GM21529 (cell line): Measurements from ENCODE around the gene MYO3B.
"Not testable (repeated sequence)": the region's sequence is repeated elsewhere in the genome, so short reads cannot be mapped to it uniquely, and the experiment has no call there.

Source experiments
- ATAC-seq: cut with Tn5 transposase; IDR thresholded peaks from one replicate; pipeline ENCODE4 v1.9.1; 2021; ENCODE audit not compliant: unreplicated experiment

MYO3B gene

DNA sequence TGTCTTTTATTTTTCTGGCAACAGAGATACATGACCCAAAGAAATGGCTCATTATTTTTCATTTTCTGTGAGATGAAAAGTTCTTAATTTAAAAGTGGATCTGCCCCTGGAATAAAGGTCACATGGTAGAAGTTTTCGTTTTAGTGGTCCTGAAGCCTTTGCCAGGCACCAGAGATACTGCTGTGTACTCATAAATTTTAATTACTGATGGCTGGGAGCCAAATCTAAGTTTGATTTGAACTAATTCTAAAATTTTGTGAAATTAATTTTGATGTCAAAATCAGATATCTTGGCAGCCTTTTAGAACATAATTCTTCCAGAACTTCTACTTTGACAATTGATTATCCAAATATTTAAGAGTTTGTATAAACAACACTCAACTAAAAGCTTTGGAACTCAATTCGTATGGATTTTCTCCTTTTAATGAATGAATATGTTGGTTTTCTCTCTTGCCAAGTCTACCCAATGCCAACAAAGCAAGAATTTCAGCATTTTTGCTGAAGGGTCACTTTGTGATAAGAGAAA, 408.7 kb downstream of the MYO3B start:
- no peak for ATAC-seq

DNA sequence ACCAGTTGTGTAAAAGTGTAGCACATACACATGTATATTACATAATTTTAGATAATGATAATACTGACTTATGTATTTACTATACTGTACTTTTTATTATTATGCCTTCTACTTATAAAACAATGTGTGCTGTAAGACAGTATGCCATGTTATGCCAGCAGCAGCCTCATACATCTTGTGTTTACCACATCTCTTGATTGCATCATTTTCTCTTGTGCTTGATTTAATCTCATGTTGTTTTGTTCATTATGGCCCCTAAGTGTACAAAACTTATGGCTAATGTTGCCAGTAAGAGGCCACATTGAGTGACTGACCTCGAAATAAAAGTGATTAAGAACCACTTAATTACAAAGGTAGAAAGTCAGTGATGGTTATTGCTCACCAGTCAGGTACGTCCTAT, 409.2 kb downstream of the MYO3B start:
- no peak for ATAC-seq

DNA sequence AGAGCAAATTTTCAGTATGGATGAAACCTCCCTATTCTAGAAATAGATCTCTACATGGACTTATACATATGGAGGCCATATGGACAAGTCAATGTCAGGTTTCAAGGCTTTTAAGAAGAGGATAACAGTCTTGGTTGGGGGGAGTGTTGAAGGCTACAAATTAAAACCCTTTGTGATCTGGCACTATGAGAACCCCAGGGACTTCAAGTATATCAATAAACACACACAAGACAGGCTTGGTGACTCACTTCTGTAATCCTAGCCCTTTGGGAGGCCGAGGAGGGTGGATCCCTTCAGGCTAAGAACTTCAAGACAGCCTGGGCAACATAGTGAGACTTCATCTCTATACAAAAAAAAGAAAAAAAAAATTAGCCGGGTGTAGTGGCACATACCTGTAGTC, 410.0 kb downstream of the MYO3B start:
- no peak for ATAC-seq

DNA sequence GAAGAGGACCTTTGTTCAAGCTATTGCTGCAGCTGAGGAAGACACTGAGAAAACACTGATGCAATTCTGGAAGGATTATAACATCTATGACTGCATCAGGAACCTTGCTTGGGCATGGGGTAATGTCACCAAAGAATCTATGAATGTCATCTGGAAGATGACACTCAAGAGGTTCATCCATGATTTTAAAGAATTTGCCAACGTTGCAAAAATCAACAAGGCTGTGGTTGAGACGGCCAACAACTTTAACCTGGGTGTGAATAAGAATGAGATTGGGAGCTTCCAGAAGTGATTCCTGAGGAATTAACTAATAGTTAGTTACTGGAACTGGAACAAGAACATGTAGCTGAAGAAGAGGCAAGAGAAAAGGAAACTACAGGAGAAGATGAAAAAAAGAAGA, 410.8 kb downstream of the MYO3B start:
- no peak for ATAC-seq

DNA sequence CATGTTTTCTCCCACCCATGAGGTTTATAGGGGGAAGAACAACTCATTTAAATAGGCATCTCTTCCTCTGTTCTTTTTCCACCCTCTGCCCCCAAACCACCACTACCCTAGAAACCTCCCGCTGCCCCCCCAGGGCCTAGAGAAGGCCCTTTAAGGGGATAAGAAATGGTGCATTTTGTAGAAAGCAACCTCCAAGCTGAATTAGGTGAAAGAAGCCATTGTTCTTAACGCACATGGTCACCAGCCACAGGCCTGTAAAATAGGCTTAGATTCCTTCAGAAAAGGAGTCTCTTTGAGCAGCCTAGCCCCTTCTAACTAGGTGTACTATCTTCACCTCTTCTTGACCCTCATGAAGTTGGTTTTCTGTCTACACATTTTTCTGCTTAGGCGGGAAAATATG, 418.6 kb downstream of the MYO3B start:
- ATAC-seq: no peak

DNA sequence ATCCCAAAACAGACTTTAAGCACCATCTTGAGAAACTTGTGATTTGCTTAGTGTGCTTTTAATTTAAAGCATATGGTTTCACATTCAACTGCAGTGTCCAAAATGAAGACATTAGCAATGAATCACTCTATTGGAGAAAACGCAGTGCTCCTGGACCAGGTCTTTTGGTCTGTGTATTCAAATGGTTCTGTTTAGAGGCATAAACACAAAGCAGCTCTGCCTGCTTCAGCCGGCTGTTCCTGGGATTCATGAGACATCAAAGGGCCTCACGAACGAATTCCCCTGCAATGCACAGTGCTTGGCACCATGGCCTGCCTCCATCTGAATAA, 420.1 kb downstream of the MYO3B start:
- ATAC-seq: no peak

DNA sequence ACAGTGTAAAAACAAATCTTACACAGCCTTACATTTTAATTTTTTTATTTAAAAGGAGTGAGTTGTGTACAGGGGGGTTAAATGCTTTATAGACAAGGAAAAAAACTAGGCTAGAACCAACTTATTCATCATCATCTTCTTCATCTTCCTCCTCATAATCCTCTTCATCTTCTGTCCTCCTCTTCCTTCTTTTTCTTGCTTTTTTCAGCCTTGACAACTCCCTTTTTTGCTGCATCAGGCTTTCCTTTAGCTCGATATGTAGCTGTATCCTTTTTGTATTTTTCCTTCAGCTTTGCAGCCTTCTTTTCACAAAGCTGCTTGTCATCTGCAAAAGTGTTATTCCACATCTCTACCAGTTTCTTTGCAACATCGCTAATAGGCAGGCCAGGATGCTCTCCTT, 423.5 kb downstream of the MYO3B start:
- ATAC-seq: no peak

DNA sequence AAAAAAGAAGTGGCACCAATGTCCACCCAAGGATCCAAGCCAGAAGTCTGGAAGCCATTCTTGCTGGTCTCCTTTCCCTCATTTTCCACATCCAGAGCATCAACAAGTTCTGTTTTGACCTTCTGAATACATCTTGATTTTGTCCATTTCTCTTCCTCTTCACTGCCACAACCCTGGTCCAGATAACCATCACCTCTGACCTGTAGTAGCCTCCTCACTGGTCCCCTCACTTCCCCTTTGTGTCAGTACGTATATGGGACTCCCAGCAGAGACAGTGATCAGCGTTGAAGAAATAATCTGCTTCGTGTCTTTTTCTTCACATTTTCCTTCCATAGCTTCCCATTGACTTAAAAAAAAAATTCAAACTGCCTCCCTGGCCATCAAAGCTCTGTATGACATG, 427.9 kb downstream of the MYO3B start:
- no peak for ATAC-seq

DNA sequence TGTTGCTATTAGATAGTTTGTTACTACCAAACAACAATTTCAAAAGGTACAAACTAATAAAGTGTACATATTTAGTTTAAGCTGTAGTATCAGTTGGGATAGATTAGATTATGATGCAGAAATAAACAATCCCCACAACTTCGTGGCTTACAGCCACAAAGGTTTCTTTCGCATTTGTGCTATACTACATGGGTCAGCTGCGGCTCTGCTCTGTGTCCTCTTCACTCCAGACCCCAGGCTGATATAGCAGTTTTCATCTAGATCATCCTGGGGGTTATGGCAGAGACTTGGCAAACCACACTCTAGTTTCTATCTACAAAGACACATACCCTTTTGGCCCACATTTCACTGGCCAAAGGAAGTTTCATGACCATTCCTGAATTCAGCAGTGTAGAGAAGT, 429.2 kb downstream of the MYO3B start:
- no peak for ATAC-seq

DNA sequence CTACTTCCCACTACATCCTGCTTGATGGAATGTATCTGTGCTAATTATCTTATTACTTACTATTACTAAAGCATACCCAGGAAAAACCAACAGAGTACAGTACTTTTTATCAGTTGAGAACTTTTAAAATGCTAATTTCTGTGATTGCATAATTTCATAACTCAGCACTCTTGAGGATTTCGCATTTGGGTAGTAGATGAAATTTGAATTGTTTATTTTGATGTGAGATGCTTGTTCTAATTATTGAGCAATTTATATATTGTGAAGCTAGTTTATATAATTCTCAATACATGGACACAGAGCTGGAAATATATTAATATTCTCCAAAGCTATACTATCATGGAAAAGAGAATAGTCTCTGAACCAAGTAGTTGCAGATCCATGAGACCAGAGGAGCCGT, 432.7 kb downstream of the MYO3B start:
- ATAC-seq: no peak

DNA sequence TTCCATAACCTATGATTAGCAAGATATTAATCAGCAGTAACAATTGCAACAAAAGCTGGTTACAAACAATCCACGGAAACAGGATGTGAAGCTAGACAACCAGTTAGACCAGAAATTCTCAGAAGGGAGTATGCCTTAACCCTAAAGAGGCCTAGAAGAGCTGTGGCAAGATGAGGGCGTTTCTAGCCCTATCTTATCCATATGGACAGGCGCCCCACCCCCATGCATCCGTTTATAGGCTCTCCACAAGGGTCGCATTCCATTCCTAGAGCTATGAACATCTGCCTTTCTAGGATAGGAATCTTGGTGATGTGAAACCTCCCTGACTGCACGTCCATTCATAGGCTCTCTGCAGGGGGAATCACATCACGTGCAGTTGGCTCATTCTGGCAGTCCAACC, 441.0 kb downstream of the MYO3B start:
- ATAC-seq: not testable (repeated sequence)

DNA sequence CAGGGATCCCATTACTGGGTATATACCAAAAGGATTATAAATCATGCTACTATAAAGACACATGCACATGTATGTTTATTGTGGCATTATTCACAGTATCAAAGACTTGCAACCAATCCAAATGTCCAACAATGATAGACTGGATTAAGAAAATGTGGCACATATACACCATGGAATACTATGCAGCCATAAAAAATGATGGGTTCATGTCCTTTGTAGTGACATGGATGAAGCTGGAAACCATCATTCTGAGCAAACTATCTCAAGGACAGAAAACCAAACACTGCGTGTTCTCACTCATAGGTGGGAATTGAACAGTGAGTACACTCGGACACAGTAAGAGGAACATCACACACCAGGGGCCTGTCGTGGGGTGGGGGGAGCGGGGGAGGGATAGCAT, 457.1 kb downstream of the MYO3B start:
- not testable (repeated sequence) for ATAC-seq

DNA sequence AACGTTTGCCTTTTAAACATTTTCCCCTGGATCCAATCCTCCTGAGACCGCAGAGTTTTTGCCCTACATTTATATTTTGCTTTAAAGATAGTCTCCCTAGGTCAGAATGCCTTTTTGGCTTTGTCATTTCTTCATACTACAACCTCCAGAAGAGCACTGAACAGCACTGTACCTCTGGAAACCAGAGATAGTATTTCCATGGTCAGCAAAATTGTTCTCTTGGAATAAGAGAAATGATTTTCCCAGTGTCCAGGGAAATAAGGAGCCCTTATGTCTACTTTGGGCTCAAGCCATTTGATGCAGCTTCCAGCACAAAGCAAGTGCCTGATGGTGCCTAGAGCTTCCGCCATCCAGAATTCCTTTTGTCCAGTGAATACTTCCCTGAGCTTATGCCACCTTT, 461.7 kb downstream of the MYO3B start:
- no peak for ATAC-seq

DNA sequence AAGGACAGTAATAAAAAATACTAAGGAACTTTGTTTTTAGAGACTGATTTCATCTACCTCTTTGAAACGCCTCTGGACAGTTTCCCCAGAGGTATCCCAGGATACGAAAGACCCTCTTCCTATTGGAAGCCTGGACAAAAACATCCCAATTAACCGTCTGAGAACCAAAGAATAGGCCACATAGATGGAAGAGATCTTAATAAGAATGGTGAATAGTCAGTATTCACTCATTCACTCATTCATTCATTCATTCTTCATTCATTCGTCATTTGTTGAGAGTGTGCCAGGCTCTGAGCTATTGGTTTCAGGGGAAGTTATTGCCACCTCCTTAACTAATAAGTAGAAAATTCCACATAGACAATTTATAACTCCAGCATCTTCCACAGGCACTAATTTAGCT, 464.0 kb downstream of the MYO3B start:
- no peak for ATAC-seq

DNA sequence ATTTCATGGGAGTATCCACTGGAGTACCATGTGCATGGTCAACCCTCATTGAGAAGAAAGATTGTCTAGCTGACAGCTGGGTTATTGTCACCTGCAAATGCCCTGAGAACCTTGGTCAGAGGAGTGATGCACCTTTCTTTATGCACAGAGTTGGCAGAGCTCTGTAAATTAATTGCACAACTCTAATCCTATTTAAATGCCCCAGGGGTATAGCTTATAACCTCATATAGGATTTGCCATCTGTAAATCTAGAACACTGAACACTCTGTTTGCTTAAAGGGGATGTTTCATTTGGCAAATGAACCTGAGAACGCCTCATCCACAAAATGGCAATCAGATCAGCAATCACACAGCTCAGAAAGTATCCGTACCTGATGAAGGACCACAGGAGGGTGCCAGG, 465.4 kb downstream of the MYO3B start:
- no peak for ATAC-seq

DNA sequence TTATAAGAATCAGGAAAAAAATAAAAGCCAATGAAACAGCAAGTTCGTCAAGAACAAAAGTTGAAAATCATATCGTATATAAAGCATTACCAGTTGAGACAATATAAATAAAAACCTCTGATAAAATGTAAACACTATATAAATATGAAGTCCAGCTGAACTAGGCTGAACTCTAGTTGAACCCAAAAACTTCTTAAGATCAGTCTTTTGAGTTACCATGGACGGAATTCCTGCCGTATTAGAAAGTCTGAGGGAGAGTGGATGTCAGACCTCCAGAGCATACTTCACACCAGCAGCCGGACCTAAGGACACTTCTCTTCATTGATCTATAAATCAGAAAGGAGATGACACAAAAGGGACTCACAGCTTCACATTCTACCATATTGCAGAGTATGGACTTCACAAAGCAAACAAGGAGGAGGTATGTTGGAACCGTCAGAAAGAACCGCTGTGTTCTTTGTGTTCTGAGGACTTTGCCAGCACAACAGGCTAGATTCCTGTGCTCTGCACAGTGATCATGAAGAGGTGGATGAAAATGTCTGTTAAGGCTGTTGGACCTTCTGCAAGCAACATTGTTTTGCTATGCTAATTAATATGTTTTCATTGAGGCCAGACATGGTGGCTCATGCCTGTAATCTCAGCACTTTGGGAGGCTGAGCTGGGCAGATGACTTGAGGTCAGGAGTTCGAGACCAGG, 469.9 kb downstream of the MYO3B start:
- ATAC-seq: no peak

DNA sequence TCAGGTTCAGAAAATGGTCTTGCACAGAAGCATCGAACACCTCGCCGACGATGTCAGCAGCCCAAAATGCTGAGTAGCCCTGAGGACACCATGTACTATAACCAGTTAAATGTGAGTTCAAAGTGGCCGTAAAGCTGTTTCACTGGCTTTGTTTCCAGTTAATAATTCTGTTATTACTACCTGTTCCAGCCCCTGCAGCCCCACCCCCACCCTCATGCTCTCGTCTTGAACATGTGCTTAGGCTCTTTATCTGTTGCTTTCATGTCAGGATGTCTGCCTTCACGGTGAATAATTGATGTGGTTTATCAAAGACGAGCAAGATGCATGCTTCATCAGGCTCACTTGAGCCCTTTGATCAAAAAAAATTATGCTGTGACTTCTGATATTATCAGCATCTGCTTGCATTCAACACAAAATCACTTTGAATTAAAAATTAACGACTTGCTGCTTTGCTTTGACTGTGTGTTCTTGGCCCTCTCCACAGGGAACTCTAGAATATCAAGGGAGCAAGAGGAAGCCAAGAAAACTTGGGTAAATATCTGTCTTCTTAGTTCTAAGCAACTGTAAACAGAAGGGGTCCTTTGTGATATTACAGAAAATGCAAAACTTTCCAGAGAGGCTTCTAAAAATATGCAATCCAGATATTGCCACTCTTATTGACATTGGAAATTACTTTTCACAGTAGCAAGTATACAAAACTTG, 473.8 kb downstream of the MYO3B start:
- no peak for ATAC-seq

DNA sequence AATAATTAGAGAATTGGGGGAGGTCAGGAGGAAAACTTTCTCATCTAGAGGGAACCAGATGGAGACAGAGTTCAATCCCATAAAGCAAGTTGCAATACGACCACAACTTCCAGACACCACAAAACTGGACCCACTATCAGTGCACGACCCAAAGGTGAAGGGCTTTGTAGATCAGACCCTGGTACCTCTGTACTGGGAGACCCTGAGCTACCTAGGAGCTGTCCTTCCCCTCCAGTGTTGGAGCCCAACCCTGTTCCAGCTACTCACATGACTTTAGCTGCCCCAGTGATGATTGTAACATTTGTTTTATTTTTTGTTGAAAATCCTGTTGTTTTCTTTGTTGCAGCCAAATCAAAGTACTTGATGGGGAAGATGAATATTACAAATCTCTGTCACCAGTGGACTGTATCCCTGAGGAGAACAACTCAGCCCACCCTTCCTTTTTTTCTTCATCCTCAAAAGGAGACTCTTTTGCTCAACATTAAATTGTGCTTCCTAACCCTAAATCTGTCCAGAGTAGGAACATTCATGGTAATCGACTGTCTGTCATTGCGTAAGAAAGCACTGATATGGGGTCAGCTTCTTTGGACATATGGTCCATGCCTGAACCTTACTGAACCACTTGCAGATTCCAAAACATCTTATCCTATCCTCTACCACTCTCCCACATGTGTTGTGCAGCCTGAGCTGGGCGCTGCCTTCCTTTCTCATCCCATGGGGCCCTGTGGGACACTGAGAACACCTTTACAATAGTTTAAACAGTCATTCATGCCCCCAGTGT, 474.9 kb downstream of the MYO3B start:
- no peak for ATAC-seq

DNA sequence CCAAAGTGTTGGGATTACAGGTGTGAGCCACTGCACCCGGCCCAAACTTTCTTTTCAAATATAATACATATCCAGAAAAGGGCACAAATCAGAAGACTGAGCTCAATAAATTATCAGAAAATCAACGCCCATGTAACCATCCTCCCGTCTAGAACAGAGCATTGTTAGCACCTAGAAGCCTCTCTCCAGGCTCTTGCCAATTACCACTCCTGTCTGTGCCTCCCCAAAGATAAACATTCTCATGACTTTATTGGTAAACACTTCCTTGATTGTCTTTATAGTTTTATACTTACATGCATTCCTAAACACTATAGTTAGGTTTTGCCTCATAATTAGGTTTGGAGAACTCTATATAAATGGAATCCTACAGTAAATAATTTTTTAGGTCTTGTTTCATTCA, 478.7 kb downstream of the MYO3B start:
- no peak for ATAC-seq

DNA sequence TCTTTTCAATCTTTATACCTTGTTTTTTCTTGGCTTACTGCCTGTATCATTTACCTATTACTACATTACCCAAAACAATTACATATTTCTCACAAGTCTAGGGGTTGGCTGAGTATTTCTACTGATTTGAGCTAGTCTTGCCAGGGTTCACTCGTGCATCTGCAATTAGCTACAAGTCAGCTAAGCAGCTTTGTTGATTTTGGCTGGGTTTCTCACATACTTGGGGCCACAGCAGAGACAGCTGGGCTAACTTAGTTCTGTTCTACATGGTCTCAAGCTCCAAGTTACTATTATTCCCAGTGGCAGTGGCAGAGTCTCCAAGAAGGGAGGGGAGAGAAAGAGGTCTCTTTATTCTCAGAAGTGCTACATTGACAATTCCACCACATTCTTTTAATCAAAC, 482.5 kb downstream of the MYO3B start:
- no peak for ATAC-seq

DNA sequence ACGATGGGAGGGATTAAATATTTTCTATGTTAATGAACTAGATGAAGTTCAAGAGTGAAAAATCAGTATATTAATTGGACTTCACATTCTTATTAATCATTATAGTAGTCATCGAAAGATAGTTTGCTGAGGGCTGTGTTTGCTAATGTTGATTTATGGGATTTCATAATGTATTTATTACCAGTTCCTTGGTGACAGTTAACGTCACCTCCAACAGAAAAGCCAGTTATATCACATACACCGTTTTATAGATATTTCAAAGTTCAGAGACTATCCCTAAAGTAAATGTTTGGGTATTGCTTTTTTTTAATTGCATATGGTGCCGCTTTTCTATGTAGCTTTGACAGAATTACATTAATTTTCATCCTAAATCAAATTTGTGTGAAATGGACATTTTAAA, 487.8 kb downstream of the MYO3B start:
- no peak for ATAC-seq

DNA sequence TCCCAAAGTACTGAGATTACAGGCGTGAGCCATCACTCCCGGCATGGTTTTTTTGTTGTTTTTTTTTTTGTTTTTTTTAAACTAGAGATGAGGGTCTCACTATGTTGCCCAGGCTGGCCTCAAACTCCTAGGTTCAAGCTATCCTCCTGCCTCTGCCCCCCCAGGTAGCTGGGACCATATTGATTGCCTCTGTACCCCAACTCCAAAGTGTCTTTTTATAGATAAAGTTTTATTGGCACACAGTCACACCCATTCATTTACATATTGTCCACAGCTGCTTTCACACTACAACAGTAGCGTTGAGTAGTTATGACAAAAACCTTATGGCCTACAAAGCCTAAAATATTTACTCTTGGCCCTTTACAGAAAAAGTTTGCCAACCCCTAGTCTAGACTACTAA, 492.0 kb downstream of the MYO3B start:
- no peak for ATAC-seq
